HCT116 (cell line): ENCODE measurements around the gene ESR2. TPM values are rescaled to one million over a fixed set of nuclear protein-coding genes. Genes with fewer than 3 reads are reported as not detected.

Experiments
- ATAC-seq: fragments of 200-7000 bp; cut with Tn5 transposase; 2 replicates; pipeline ENCODE4 v1.9.1; 2020; ENCODE audit warnings: mild to moderate bottlenecking, moderate library complexity
- BruUV-seq: library from RNA; stranded (reverse); fragments of 400-500 nt; replicated peaks from 2 replicates; lab custom pipeline; 2021; lab: Mats Ljungman, UMichigan
- CTCF ChIA-PET: fragments of 300-600 bp; sonication (Branson Sonifier 250); formaldehyde crosslinking; loops from one replicate; lab custom pipeline; 2021; ENCODE audit warnings: antibody characterized with exemption; lab: Charles Lee
- POLR2A ChIA-PET: fragments of 300-600, 350-600 bp; sonication (Branson Sonifier 250); formaldehyde crosslinking; loops from one replicate; lab custom pipeline; 2021; ENCODE audit warnings: antibody characterized with exemption; lab: Charles Lee
- RAD21 ChIA-PET, 2 experiments: fragments of 300-600 bp; sonication (Branson Sonifier 250); formaldehyde crosslinking; loops; one replicate each; lab custom pipeline; 2023; ENCODE audit warnings: low total read pairs in 2 of 2; ENCODE audit not compliant: uncharacterized antibody in 2 of 2, unreplicated experiment in 2 of 2, low non-redundant PET in 1 of 2; lab: Charles Lee
- DNase-seq: peaks from one replicate; pipeline ENCODE4 v3.0.0-alpha.2; 2010; ENCODE audit warnings: low read depth, low spot score
- H2AFZ ChIP-seq: fragments of 200-600 bp; shearing (Covaris generic), sonication (generic); 2 replicates; pipeline ENCODE4 v1.6.1; 2017; ENCODE audit warnings: low read depth, mixed run types, mixed read lengths, antibody characterized with exemption, low read length; ENCODE audit not compliant: poor library complexity, severe bottlenecking
- H3K27ac ChIP-seq: 2 replicates; pipeline ENCODE4 v1.5.1; 2012; ENCODE audit warnings: low read depth, low read length
- H3K27me3 ChIP-seq: fragments of 200-600 bp; sonication (generic); 2 replicates; pipeline ENCODE4 v1.6.1; 2016; ENCODE audit warnings: mixed run types, low read length, mixed read lengths; ENCODE audit not compliant: insufficient read depth
- H3K36me3 ChIP-seq, 2 experiments: fragments of 200-500 bp in 1 of 2; fragments of 200-600 bp in 1 of 2; sonication (Bioruptor generic) in 1 of 2; sonication (generic) in 1 of 2; 2 replicates each; pipeline versions ENCODE4 v1.5.1 to v1.6.1; 2014 to 2016; ENCODE audit warnings: low read length in 2 of 2, inconsistent platforms in 1 of 2, mixed read lengths in 1 of 2, mixed run types in 1 of 2; ENCODE audit not compliant: insufficient read depth in 2 of 2, control insufficient read depth in 1 of 2
- H3K4me1 ChIP-seq, 2 experiments: fragments of 200-600 bp in 1 of 2; sonication (generic) in 1 of 2; 2 replicates each; pipeline versions ENCODE4 v1.5.1 to v1.6.1; 2012 to 2017; ENCODE audit warnings: low read length in 2 of 2, inconsistent platforms in 1 of 2, mild to moderate bottlenecking in 1 of 2, mixed read lengths in 1 of 2, mixed run types in 1 of 2, moderate library complexity in 1 of 2; ENCODE audit not compliant: insufficient read depth in 2 of 2, control insufficient read depth in 1 of 2
- H3K4me2 ChIP-seq: fragments of 200-600 bp; sonication (generic); 2 replicates; pipeline ENCODE4 v1.6.1; 2017; ENCODE audit warnings: mixed run types, low read length, mixed read lengths
- H3K4me3 ChIP-seq, 2 experiments: fragments of 200-600 bp in 1 of 2; sonication (generic) in 1 of 2; replicated peaks in 1 of 2; 2 replicates each; pipeline ENCODE4 v1.5.1; 2011 to 2016; ENCODE audit warnings: low read length in 2 of 2, control low read depth in 1 of 2, low read depth in 1 of 2, mild to moderate bottlenecking in 1 of 2, mixed read lengths in 1 of 2, mixed run types in 1 of 2
- H3K79me2 ChIP-seq: fragments of 200-600 bp; sonication (generic); 2 replicates; pipeline ENCODE4 v1.6.1; 2017; ENCODE audit warnings: mild to moderate bottlenecking, mixed run types, low read length, moderate library complexity, mixed read lengths; ENCODE audit not compliant: insufficient read depth
- H3K9ac ChIP-seq: fragments of 200-600 bp; sonication (generic); 2 replicates; pipeline ENCODE4 v1.6.1; 2016; ENCODE audit warnings: low read length, mixed read lengths
- H3K9me2 ChIP-seq: fragments of 200-600 bp; sonication (generic), shearing (Covaris generic); 2 replicates; pipeline ENCODE4 v1.6.1; 2017; ENCODE audit warnings: mixed run types, mild to moderate bottlenecking, moderate library complexity; ENCODE audit not compliant: insufficient read depth
- H3K9me3 ChIP-seq, 2 experiments: fragments of 200-500 bp in 1 of 2; fragments of 200-600 bp in 1 of 2; sonication (Bioruptor generic) in 1 of 2; sonication (generic) in 1 of 2; 2 replicates each; pipeline ENCODE4 v1.6.1; 2014 to 2017; ENCODE audit warnings: low read length in 2 of 2, mixed read lengths in 2 of 2, inconsistent platforms in 1 of 2, low read depth in 1 of 2, mild to moderate bottlenecking in 1 of 2, mixed run types in 1 of 2, moderate library complexity in 1 of 2; ENCODE audit not compliant: control insufficient read depth in 1 of 2, insufficient read depth in 1 of 2
- H4K20me1 ChIP-seq: fragments of 200-600 bp; sonication (generic), shearing (Covaris generic); 2 replicates; pipeline ENCODE4 v1.6.1; 2017; ENCODE audit warnings: mixed run types, mild to moderate bottlenecking, moderate library complexity; ENCODE audit not compliant: insufficient read depth
- EGR1 ChIP-seq: IDR thresholded peaks from 2 replicates; pipeline ENCODE4 v1.6.1; 2012; ENCODE audit warnings: low read depth
- EZH2phosphoT487 ChIP-seq: fragments of 200-600 bp; IDR thresholded peaks from 2 replicates; pipeline ENCODE4 v1.6.1; 2018; ENCODE audit warnings: antibody characterized with exemption, borderline replicate concordance
- FOSL1 ChIP-seq: IDR thresholded peaks from 2 replicates; pipeline ENCODE4 v1.6.1; 2012; ENCODE audit warnings: low read depth
- POLR2A ChIP-seq: IDR thresholded peaks from 2 replicates; pipeline ENCODE4 v1.7.0; 2011; ENCODE audit warnings: borderline replicate concordance; ENCODE audit not compliant: insufficient read depth, insufficient read length; ENCODE audit errors: extremely low read depth
- POLR2AphosphoS5 ChIP-seq: IDR thresholded peaks from 2 replicates; pipeline ENCODE4 v1.6.1; 2011; ENCODE audit warnings: mild to moderate bottlenecking, low read depth, low read length, moderate library complexity
- RAD21 ChIP-seq: IDR thresholded peaks from 2 replicates; pipeline ENCODE4 v1.6.1; 2012; ENCODE audit warnings: low read depth, mild to moderate bottlenecking
- intact Hi-C: fragments of 100-400 bp; cut with micrococcal nuclease; formaldehyde crosslinking; loops from 2 replicates; pipeline ENCODE4 v1.10.0; 2022
- total RNA-seq: library from RNA; stranded (reverse); gene quantifications from one replicate; pipeline ENCODE4 v1.2.1, GENCODE V29; 2021; ENCODE audit not compliant: unreplicated experiment
- TF ChIP-seq, protein P1 (sequence below): IDR thresholded peaks from 2 replicates; pipeline ENCODE4 v1.6.1; 2012
- TF ChIP-seq, protein P2 (sequence below): IDR thresholded peaks from 2 replicates; pipeline ENCODE4 v1.6.1; 2011; ENCODE audit warnings: mild to moderate bottlenecking, low read length, moderate library complexity; ENCODE audit not compliant: insufficient replicate concordance; ENCODE audit errors: extremely low read depth
- TF ChIP-seq, protein P3 (sequence below): IDR thresholded peaks from 2 replicates; pipeline ENCODE4 v1.6.1; 2012; ENCODE audit warnings: low read depth

Gene ESR2
- total RNA-seq, 1 experiment from 2014 or later, result 0.32 TPM

DNA sequence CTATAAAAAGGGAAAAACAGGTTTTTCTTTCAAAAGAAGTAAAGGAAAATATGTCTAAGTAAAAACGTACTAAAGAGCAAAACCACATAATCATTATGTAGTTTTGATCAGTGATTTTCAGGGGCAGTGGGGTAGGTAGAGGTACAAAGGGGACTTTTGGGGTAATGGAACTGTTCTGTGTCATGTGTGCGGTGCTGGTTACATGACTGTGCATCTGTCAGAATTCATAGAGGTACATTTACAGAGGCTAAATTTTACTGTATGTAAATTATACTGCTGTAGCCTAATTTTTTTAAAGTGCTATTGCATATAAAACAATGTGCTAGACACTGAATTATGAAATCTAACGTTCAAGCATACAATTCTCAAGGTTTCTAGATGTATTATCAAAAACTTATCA, 2.0 kb downstream of the ESR2 start:
- DNase-seq, result no peak
- TF ChIP-seq, protein P1, sequence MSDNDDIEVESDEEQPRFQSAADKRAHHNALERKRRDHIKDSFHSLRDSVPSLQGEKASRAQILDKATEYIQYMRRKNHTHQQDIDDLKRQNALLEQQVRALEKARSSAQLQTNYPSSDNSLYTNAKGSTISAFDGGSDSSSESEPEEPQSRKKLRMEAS, result no peak
- TF ChIP-seq RAD21, result no peak
- no peak for TF ChIP-seq POLR2AphosphoS5
- TF ChIP-seq, protein P2, sequence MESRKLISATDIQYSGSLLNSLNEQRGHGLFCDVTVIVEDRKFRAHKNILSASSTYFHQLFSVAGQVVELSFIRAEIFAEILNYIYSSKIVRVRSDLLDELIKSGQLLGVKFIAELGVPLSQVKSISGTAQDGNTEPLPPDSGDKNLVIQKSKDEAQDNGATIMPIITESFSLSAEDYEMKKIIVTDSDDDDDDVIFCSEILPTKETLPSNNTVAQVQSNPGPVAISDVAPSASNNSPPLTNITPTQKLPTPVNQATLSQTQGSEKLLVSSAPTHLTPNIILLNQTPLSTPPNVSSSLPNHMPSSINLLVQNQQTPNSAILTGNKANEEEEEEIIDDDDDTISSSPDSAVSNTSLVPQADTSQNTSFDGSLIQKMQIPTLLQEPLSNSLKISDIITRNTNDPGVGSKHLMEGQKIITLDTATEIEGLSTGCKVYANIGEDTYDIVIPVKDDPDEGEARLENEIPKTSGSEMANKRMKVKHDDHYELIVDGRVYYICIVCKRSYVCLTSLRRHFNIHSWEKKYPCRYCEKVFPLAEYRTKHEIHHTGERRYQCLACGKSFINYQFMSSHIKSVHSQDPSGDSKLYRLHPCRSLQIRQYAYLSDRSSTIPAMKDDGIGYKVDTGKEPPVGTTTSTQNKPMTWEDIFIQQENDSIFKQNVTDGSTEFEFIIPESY, result no peak
- TF ChIP-seq, all 23 proteins: peak for 0
- no peak for ATAC-seq
- H3K27ac ChIP-seq, result no peak overlapping the region
- RAD21 ChIA-PET, result no interaction called here
- H3K79me2 ChIP-seq, result no peaks in the 10 kb centered on the region
- no peaks in the 10 kb centered on the region for H3K9me3 ChIP-seq
- H4K20me1 ChIP-seq, result no peaks in the 10 kb centered on the region
- H3K4me1 ChIP-seq, result peaks cover 0 to 8% of the 10 kb centered on the region in 2 experiments; a peak in 2 of 4 replicates
- intact Hi-C loops, result loop anchor here (2.0 kb wide), 1 partner anchor 251 kb away; no protein-coding TSS in a partner anchor
- H3K4me3 ChIP-seq, result no peak overlapping the region
- no peaks in the 10 kb centered on the region for H3K36me3 ChIP-seq
- no peak overlapping the region for H3K4me2 ChIP-seq
- H3K27me3 ChIP-seq, result no peaks in the 10 kb centered on the region
- CTCF ChIA-PET, result no interaction called here
- no peak overlapping the region for H2AFZ ChIP-seq
- no peaks in the 10 kb centered on the region for H3K9me2 ChIP-seq
- BruUV-seq, result no TSS peak
- no peak overlapping the region for H3K9ac ChIP-seq
- POLR2A ChIA-PET, result no interaction called here

DNA sequence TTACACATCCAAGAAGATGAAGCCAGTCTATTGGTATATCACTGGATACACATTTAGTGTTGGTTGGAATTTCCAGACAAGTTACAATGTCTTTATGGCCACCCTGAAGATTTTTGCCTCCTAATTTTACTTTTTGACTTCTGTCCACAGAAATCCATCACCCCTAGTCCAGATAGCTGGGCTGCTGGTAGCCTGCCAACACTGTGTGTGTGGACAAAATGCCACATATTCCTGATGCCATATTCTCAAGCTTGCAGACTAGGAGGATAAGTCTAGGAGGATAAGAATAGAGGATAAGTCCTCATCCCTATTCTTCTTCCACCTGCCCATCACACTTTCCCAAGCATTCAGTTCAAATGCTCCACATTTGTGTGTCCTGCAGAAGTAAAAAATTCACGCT, 4.6 kb downstream of the ESR2 start:
- ChIA-PET POLR2A (no interaction called here), CTCF (interaction anchor here (1.0 kb wide), 1 partner anchor 9 kb away, joined by 3 read pairs; no protein-coding TSS in a partner anchor), RAD21 (no interaction called here)
- intact Hi-C loops, result no loop called here
- ATAC-seq (no peak), DNase-seq (no peak)
- Histone ChIP-seq H3K79me2 (no peaks in the 10 kb centered on the region), H3K4me3 (no peak overlapping the region), H3K9ac (no peak overlapping the region), H3K4me2 (no peak overlapping the region), H4K20me1 (no peaks in the 10 kb centered on the region), H3K9me3 (no peaks in the 10 kb centered on the region), H2AFZ (no peak overlapping the region), H3K36me3 (no peaks in the 10 kb centered on the region), H3K4me1 (peaks cover 0 to 1% of the 10 kb centered on the region in 2 experiments; a peak in 2 of 4 replicates), H3K27me3 (no peaks in the 10 kb centered on the region), H3K27ac (no peak overlapping the region), H3K9me2 (no peaks in the 10 kb centered on the region)
- no peak for TF ChIP-seq EZH2phosphoT487
- TF ChIP-seq FOSL1, result no peak
- TF ChIP-seq RAD21, result no peak
- TF ChIP-seq, protein P3, sequence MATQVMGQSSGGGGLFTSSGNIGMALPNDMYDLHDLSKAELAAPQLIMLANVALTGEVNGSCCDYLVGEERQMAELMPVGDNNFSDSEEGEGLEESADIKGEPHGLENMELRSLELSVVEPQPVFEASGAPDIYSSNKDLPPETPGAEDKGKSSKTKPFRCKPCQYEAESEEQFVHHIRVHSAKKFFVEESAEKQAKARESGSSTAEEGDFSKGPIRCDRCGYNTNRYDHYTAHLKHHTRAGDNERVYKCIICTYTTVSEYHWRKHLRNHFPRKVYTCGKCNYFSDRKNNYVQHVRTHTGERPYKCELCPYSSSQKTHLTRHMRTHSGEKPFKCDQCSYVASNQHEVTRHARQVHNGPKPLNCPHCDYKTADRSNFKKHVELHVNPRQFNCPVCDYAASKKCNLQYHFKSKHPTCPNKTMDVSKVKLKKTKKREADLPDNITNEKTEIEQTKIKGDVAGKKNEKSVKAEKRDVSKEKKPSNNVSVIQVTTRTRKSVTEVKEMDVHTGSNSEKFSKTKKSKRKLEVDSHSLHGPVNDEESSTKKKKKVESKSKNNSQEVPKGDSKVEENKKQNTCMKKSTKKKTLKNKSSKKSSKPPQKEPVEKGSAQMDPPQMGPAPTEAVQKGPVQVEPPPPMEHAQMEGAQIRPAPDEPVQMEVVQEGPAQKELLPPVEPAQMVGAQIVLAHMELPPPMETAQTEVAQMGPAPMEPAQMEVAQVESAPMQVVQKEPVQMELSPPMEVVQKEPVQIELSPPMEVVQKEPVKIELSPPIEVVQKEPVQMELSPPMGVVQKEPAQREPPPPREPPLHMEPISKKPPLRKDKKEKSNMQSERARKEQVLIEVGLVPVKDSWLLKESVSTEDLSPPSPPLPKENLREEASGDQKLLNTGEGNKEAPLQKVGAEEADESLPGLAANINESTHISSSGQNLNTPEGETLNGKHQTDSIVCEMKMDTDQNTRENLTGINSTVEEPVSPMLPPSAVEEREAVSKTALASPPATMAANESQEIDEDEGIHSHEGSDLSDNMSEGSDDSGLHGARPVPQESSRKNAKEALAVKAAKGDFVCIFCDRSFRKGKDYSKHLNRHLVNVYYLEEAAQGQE, result no peak
- no peak for TF ChIP-seq EGR1
- no peak for TF ChIP-seq POLR2A
- no TSS peak for BruUV-seq
